Endothelial cell of umbilical vein (primary cell): Measurements from ENCODE around the gene EFS. TPM values are rescaled to one million over a fixed set of nuclear protein-coding genes. Genes with fewer than 3 reads are reported as not detected.
"Not testable (repeated sequence)": the region's sequence is repeated elsewhere in the genome, so short reads cannot be mapped to it uniquely, and the experiment has no call there.

Source experiments
- BruUV-seq: library from RNA; stranded (reverse); fragments of 400-500 nt; replicated peaks from 2 replicates; lab custom pipeline; 2021; lab: Mats Ljungman, UMichigan
- CTCF ChIA-PET: fragments of 300-600, 350-600 bp; sonication (Branson Sonifier 250); formaldehyde crosslinking; loops from one replicate; lab custom pipeline; 2021; ENCODE audit warnings: antibody characterized with exemption, inconsistent platforms; lab: Charles Lee
- POLR2A ChIA-PET: fragments of 300-600, 350-600 bp; sonication (Branson Sonifier 250); formaldehyde crosslinking; loops from one replicate; lab custom pipeline; 2021; ENCODE audit warnings: antibody characterized with exemption, inconsistent platforms; lab: Charles Lee
- DNase-seq: peaks from one replicate; pipeline ENCODE4 v3.0.0-alpha.2; 2011; ENCODE audit warnings: low read depth, low spot score
- FAIRE-seq: peaks from 2 replicates; lab custom pipeline; 2011; peaks lifted over from hg19 to GRCh38; lab: Jason Lieb, UNC
- H2AFZ ChIP-seq: 2 replicates; pipeline ENCODE4 v1.6.0; 2012; ENCODE audit warnings: low read depth, low read length, control low read depth, inconsistent platforms
- H3K27ac ChIP-seq: 2 replicates; pipeline ENCODE4 v1.5.1; 2011; ENCODE audit warnings: low read depth, mild to moderate bottlenecking, control low read depth, low read length, moderate library complexity; ENCODE audit not compliant: insufficient read depth
- H3K27me3 ChIP-seq, 2 experiments: 2 replicates each; pipeline versions ENCODE4 v1.6.0 to v1.6.1; 2011; ENCODE audit warnings: low read length in 2 of 2, mixed read lengths in 1 of 2; ENCODE audit not compliant: control insufficient read depth in 2 of 2, insufficient read depth in 2 of 2
- H3K36me3 ChIP-seq, 2 experiments: 2 replicates in 1 of 2; 3 replicates in 1 of 2; pipeline ENCODE4 v1.5.1; 2011; ENCODE audit warnings: low read length in 2 of 2, mild to moderate bottlenecking in 1 of 2, moderate library complexity in 1 of 2; ENCODE audit not compliant: control insufficient read depth in 2 of 2, insufficient read depth in 2 of 2; ENCODE audit errors: extremely low read depth in 1 of 2
- H3K4me1 ChIP-seq: 3 replicates; pipeline ENCODE4 v1.5.1; 2011; ENCODE audit warnings: mild to moderate bottlenecking, low read length; ENCODE audit not compliant: control insufficient read depth, insufficient read depth; ENCODE audit errors: extremely low read depth
- H3K4me2 ChIP-seq: 2 replicates; pipeline ENCODE4 v1.6.1; 2011; ENCODE audit warnings: low read length, control low read depth, mixed read lengths; ENCODE audit not compliant: insufficient read depth
- H3K4me3 ChIP-seq, 3 experiments: fragments of 200-600 bp in 1 of 3; sonication (generic), shearing (Covaris generic) in 1 of 3; replicated peaks in 1 of 3; 2 replicates each; pipeline ENCODE4 v1.5.1; 2011 to 2016; ENCODE audit warnings: control low read depth in 3 of 3, low read length in 3 of 3, mild to moderate bottlenecking in 2 of 3, inconsistent platforms in 1 of 3, low read depth in 1 of 3, moderate library complexity in 1 of 3; ENCODE audit not compliant: insufficient read depth in 1 of 3
- H3K79me2 ChIP-seq: 2 replicates; pipeline ENCODE4 v1.6.0; 2012; ENCODE audit warnings: low read length, inconsistent platforms; ENCODE audit not compliant: control insufficient read depth, insufficient read depth
- H3K9ac ChIP-seq: replicated peaks from 2 replicates; pipeline ENCODE3; 2011; ENCODE audit warnings: low read length, control low read depth; ENCODE audit not compliant: insufficient read depth; ENCODE audit errors: extremely low read depth
- H3K9me1 ChIP-seq: replicated peaks from 3 replicates; pipeline ENCODE4 v1.6.0; 2011; ENCODE audit warnings: mild to moderate bottlenecking, low read length; ENCODE audit not compliant: control insufficient read depth, insufficient read depth; ENCODE audit errors: extremely low read depth
- H3K9me3 ChIP-seq: replicated peaks from 2 replicates; pipeline ENCODE4 v1.5.1; 2012; ENCODE audit warnings: low read length, inconsistent platforms; ENCODE audit not compliant: control insufficient read depth, insufficient read depth
- H4K20me1 ChIP-seq: replicated peaks from 2 replicates; pipeline ENCODE3; 2011; ENCODE audit warnings: mild to moderate bottlenecking, low read length; ENCODE audit not compliant: control insufficient read depth, insufficient read depth; ENCODE audit errors: extremely low read depth
- GATA2 ChIP-seq: IDR thresholded peaks from 2 replicates; pipeline ENCODE4 v1.7.0; 2011; ENCODE audit warnings: low read depth, mild to moderate bottlenecking, moderate library complexity, mixed read lengths, low read length; ENCODE audit not compliant: insufficient read length, insufficient read depth
- MYC ChIP-seq: IDR thresholded peaks from one replicate; pipeline ENCODE4 v1.6.1; 2011; ENCODE audit warnings: mild to moderate bottlenecking, low read depth, low read length
- POLR2AphosphoS5 ChIP-seq: IDR thresholded peaks from 2 replicates; pipeline ENCODE4 v1.6.1; 2012; ENCODE audit warnings: low read depth, mild to moderate bottlenecking, control low read depth, low read length, moderate library complexity; ENCODE audit not compliant: insufficient read depth
- dilution Hi-C: fragments of 300-500 bp; cut with MboI; formaldehyde crosslinking; loops from one replicate; pipeline ENCODE4 v1.15.0; 2019; ENCODE audit warnings: low sequenced_read_pairs; ENCODE audit not compliant: extremely low pct_ligation_motif_present
- intact Hi-C: fragments of 100-400 bp; cut with micrococcal nuclease; formaldehyde crosslinking; loops from one replicate; pipeline ENCODE4 v1.10.0; 2022
- polyA plus RNA-seq, 4 experiments: library from polyadenylated mRNA; depleted of rRNA in 3 of 4; stranded (reverse) in 3 of 4; unstranded in 1 of 4; fragments of >200 nt; gene quantifications; 2 replicates each; pipeline versions ENCODE4 v1.2.1 to v1.2.3, GENCODE V29; 2011 to 2012; ENCODE audit warnings: missing spikeins in 1 of 4
- total RNA-seq: library from RNA; stranded (reverse); gene quantifications from 2 replicates; pipeline ENCODE4 v1.2.3, GENCODE V29; 2021
- TF ChIP-seq, protein P1 (sequence below): IDR thresholded peaks from 2 replicates; pipeline ENCODE4 v1.6.1; 2011; ENCODE audit not compliant: insufficient read depth, insufficient read length

EFS gene
- total and polyA plus RNA-seq, 2 donors (not counting 3 experiments of a cell fraction or from before 2014, with no cell fraction given): 0.03 to 0.13 TPM

- intact Hi-C loops: no loop called here
- no peaks in the 10 kb centered on the region for H4K20me1 ChIP-seq
- ChIA-PET CTCF (no interaction called here), POLR2A (no interaction called here)
- no peaks in the 10 kb centered on the region for H3K4me1 ChIP-seq
- no peaks in the 10 kb centered on the region for H3K9me1 ChIP-seq
- no peak overlapping the region for H3K27ac ChIP-seq
- H3K4me3 ChIP-seq: no peak overlapping the region
- DNase-seq (no peak), FAIRE-seq (no peak)
- H3K27me3 ChIP-seq: no peaks in the 10 kb centered on the region
- TF ChIP-seq GATA2 (no peak), MYC (no peak), POLR2AphosphoS5 (no peak)
- TF ChIP-seq, protein P1, sequence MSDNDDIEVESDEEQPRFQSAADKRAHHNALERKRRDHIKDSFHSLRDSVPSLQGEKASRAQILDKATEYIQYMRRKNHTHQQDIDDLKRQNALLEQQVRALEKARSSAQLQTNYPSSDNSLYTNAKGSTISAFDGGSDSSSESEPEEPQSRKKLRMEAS: no peak
- no peak overlapping the region for H2AFZ ChIP-seq
- H3K4me2 ChIP-seq: no peak overlapping the region
- no peaks in the 10 kb centered on the region for H3K79me2 ChIP-seq
- H3K36me3 ChIP-seq: no peaks in the 10 kb centered on the region
- no TSS peak for BruUV-seq
- H3K9ac ChIP-seq: no peak overlapping the region
- dilution Hi-C loops: no loop called here
- H3K9me3 ChIP-seq: no peaks in the 10 kb centered on the region
Observed at GRCh38 chr14:23401291-23401690, 36.3 kb upstream of the EFS start.

DNA sequence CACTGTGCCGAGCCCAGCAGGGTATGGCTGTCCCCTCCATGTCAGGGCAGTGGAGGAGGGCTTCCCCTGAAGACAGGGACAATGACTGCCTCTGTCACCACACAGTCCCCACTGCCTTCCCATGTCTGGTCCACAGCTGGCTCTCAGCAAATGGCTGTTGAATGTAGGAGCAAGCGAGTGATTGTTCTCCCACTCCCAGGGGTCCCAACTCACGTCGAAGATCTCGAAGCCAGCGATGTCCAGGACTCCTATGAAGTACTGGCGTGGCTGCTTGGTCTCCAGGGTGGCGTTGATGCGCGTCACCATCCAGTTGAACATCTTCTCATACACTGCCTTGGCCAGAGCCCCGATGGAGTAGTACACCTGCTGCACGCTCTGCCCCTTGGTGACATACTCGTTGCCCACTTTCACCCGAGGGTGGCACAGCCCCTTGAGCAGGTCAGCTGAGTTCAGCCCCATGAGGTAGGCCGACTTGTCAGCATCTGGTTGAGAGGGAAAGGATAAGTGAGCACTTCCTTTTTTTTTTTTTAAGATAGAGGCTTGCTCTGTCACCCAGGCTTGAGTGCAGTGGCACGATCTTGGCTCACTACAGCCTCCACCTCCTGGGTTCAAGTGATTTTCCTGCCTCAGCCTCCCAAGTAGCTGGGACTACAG lies 35.7 kb upstream of the EFS start:
- H2AFZ ChIP-seq, H3K4me1 ChIP-seq, H3K4me2 ChIP-seq, BruUV-seq, CTCF ChIA-PET, H4K20me1 ChIP-seq, H3K4me3 ChIP-seq, H3K36me3 ChIP-seq, FAIRE-seq, dilution Hi-C loops, H3K9me3 ChIP-seq, DNase-seq, H3K27ac ChIP-seq, H3K9ac ChIP-seq, intact Hi-C loops, POLR2A ChIA-PET, H3K27me3 ChIP-seq, H3K9me1 ChIP-seq, H3K79me2 ChIP-seq: not testable (repeated sequence)
